ENCODE data around the gene TNFSF15.

GRCh38 chr9:114737118-114737517 is 68.7 kb downstream of the TNFSF15 start:
- no peak for TF ChIP-seq POLR2A (IDR thresholded peaks at IDR 0.05)
- no peak for TF ChIP-seq CTCF (IDR thresholded peaks at IDR 0.05)

Data from ovary (tissue), 3 donors.